ENCODE data around the gene SSH2.

SSH2 gene

DNA sequence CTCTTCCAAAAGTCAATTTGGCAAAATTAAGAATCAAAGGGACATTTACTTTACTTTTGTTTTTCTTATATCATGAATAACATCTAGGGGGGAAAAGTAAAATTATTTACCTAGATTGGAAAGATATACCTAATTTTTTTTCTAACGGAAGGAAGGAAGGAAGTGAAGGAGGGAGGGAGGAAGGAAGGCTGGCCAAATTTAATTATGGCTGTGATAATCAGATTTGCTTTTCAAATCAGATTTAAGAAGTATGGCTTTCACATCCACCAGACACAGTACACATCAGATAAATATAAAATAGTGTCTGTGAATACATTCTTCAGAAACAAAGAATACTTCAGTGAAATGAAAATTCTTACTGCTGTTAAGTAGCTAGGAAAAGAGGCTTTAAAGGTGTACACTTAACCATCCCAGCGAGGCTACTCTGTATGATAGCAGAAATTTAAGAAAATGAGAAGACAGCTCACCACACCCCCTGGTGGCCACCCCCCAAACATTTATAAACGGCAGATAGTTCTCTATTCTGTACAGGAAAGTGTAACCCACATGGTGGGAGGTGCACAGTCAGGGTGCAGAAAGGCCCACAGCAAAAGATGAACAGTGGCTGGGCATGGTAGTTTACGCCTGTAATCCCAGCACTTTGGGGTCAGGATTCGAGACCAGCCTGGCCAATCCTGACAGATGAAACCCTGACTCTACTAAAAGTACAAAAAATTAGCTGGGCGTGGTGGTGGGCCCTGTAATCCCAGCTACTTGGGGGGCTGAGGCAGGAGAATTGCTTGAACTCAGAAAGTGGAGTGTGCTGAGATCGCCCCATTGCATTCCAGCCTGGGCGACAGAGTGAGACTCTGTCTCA, 150.8 kb downstream of the SSH2 start:
- Histone ChIP-seq H3K9ac (no peak overlapping the region), H3K27ac (no peak overlapping the region), H3K79me2 (ENCODE audit: insufficient read depth, low read depth) (no peaks in the 10 kb centered on the region), H4K20me1 (ENCODE audit: insufficient read depth) (no peaks in the 10 kb centered on the region), H3K4me1 (ENCODE audit: low read depth, poor library complexity, severe bottlenecking) (peaks cover 7% of the 10 kb centered on the region), H3K4me2 (peak overlapping the region; percentile 3; the same call in 1 of the 2 replicates), H3K4me3 (IDR thresholded peaks at IDR 0.05; ENCODE audit: insufficient read depth, low read depth, low read length) (no peak overlapping the region), H3K27me3 (ENCODE audit: insufficient read depth, low read depth) (no peaks in the 10 kb centered on the region), H2AFZ (ENCODE audit: low read depth) (no peak overlapping the region), H3K36me3 (ENCODE audit: insufficient read depth) (no peaks in the 10 kb centered on the region)
- peak; percentile 95 for TF ChIP-seq CTCF (conservative IDR thresholded peaks at IDR 0.05; ENCODE audit: low read depth, low read length)

GRCh38 chr17:29777663-29778062, 152.4 kb downstream of the SSH2 start:
- Histone ChIP-seq H2AFZ (ENCODE audit: low read depth) (no peak overlapping the region), H3K4me3 (IDR thresholded peaks at IDR 0.05; ENCODE audit: insufficient read depth, low read depth, low read length) (no peak overlapping the region), H3K9ac (no peak overlapping the region), H3K79me2 (ENCODE audit: insufficient read depth, low read depth) (no peaks in the 10 kb centered on the region), H3K36me3 (ENCODE audit: insufficient read depth) (no peaks in the 10 kb centered on the region), H3K27me3 (ENCODE audit: insufficient read depth, low read depth) (no peaks in the 10 kb centered on the region), H3K4me2 (no peak overlapping the region), H3K4me1 (ENCODE audit: low read depth, poor library complexity, severe bottlenecking) (peaks cover 7% of the 10 kb centered on the region), H3K27ac (no peak overlapping the region), H4K20me1 (ENCODE audit: insufficient read depth) (no peaks in the 10 kb centered on the region)
- TF ChIP-seq CTCF (conservative IDR thresholded peaks at IDR 0.05; ENCODE audit: low read depth, low read length), result no peak

DNA sequence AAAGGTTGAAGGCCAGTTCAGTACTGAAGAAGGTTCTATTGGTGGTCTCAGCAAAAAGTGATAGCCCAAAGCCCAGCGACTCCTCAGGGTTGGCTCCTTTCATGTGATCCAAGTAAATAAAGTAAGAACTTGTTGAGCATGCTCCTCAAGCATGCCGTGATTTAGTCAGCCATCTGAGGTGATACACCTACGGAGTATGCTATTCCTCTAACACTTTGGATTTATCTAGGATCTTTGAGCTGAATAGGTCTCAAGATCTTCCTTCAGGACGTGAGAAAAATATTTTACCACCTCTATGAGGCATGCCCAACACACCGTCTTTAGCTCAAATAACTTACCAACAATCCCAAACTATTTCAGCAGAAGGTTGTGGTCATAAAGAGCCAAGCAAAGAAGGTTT, 154.0 kb downstream of the SSH2 start:
- Histone ChIP-seq H3K4me1 (ENCODE audit: low read depth, poor library complexity, severe bottlenecking) (peaks cover 7% of the 10 kb centered on the region), H2AFZ (ENCODE audit: low read depth) (no peak overlapping the region), H3K27ac (no peak overlapping the region), H3K4me3 (IDR thresholded peaks at IDR 0.05; ENCODE audit: insufficient read depth, low read depth, low read length) (no peak overlapping the region), H4K20me1 (ENCODE audit: insufficient read depth) (no peaks in the 10 kb centered on the region), H3K79me2 (ENCODE audit: insufficient read depth, low read depth) (no peaks in the 10 kb centered on the region), H3K27me3 (ENCODE audit: insufficient read depth, low read depth) (no peaks in the 10 kb centered on the region), H3K4me2 (no peak overlapping the region), H3K9ac (no peak overlapping the region), H3K36me3 (ENCODE audit: insufficient read depth) (no peaks in the 10 kb centered on the region)
- no peak for TF ChIP-seq CTCF (conservative IDR thresholded peaks at IDR 0.05; ENCODE audit: low read depth, low read length)

DNA sequence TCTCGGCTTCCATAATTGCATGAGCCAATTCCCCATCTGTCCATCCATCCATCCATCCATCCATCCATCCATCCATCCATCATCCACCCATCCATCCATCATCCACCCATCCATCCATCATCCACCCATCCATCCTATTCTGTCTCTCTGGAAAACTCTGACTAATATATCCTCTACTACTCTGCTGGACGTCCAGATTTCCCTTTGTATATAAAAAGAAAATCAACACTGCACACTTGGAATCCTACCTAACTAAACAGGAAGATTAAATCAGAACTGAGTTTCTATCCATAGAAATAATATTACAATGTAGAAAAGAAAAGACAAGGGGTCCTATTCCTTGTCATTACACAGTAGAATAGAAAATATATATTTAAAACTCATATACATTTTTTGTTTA, 157.0 kb downstream of the SSH2 start:
- H3K27ac ChIP-seq, result no peak overlapping the region
- H3K27me3 ChIP-seq (ENCODE audit: insufficient read depth, low read depth), result no peaks in the 10 kb centered on the region
- H2AFZ ChIP-seq (ENCODE audit: low read depth), result no peak overlapping the region
- H3K36me3 ChIP-seq (ENCODE audit: insufficient read depth), result no peaks in the 10 kb centered on the region
- H3K4me1 ChIP-seq (ENCODE audit: low read depth, poor library complexity, severe bottlenecking), result no peaks in the 10 kb centered on the region
- H3K9ac ChIP-seq, result no peak overlapping the region
- H3K79me2 ChIP-seq (ENCODE audit: insufficient read depth, low read depth), result no peaks in the 10 kb centered on the region
- no peak for TF ChIP-seq CTCF (conservative IDR thresholded peaks at IDR 0.05; ENCODE audit: low read depth, low read length)
- no peak overlapping the region for H3K4me2 ChIP-seq
- no peaks in the 10 kb centered on the region for H4K20me1 ChIP-seq (ENCODE audit: insufficient read depth)
- no peak overlapping the region for H3K4me3 ChIP-seq (IDR thresholded peaks at IDR 0.05; ENCODE audit: insufficient read depth, low read depth, low read length)

Data from KMS-11 (cell line).